ENCODE data around the gene TMEM233. TPM values are rescaled to one million over a fixed set of nuclear protein-coding genes. Genes with fewer than 3 reads are reported as not detected.
A peak's percentile ranks its signal among the peaks of the same experiment; 100 is the strongest.

The TMEM233 gene
- total RNA-seq, result 1 to 10 TPM in 2 of 8 experiments, under 1 TPM in 6; 0.09 to 5.2 (median 0.28) TPM

GRCh38 chr12:119593578-119594398, at the start of gene TMEM233:
TSS of gene TMEM233 (plus strand) at chr12:119593774. CDS start at chr12:119593849, 75 bp downstream.
- Histone ChIP-seq H3K4me3 (peak within 1 kb of the TSS; percentile 28 to 42 (median 33)), H3K4me1 (replicated peaks in 1 of 2) (no peaks in the 10 kb centered on the region), H3K27ac (no peak within 1 kb of the TSS)
- 0 to 4% (median 0%) methylated on average over 1 to 30 of the region's 48 CpGs; no CpG with 5 or more reads in 2 of the 10 experiments for WGBS, 10 experiments
- in situ Hi-C loops (cut with MboI; ENCODE audit: low pct_unique_long_range_greater_than_20kb in 2 of 9, low sequenced_read_pairs in 9 of 9, unreplicated experiment in 9 of 9), result no loop called here
- ATAC-seq (replicated peaks in 6 of 8), result peak; percentile 22 to 79 (median 74)

GRCh38 chr12:119544765-119545625, 48.6 kb upstream of the TMEM233 start:
- Histone ChIP-seq H3K4me1 (replicated peaks in 1 of 2) (peaks cover 0 to 5% of the 10 kb centered on the region in 2 donors), H3K4me3 (no peak overlapping the region), H3K27ac (no peak overlapping the region)
- WGBS, 10 experiments, result 0 to 48% (median 15%) methylated on average over 1 to 6 of the region's 9 CpGs; no CpG with 5 or more reads in 3 of the 10 experiments
- peak; percentile 63 to 87 (median 80) for ATAC-seq (replicated peaks in 6 of 8)
- in situ Hi-C loops (cut with MboI; ENCODE audit: low pct_unique_long_range_greater_than_20kb in 2 of 9, low sequenced_read_pairs in 9 of 9, unreplicated experiment in 9 of 9), result loop anchor here in 4 of 9 experiments (10.0 to 25.0 kb wide), 4 partner anchors 100 to 1158 kb away; partner anchors contain the start of genes SRRM4 (in 1 of the 4) and SUDS3 (in 1 of the 4)

GRCh38 chr12:119546340-119546739, 47.2 kb upstream of the TMEM233 start:
- no peak for ATAC-seq (replicated peaks in 6 of 8)
- no peak overlapping the region for H3K27ac ChIP-seq
- no peak overlapping the region for H3K4me3 ChIP-seq
- in situ Hi-C loops (cut with MboI; ENCODE audit: low pct_unique_long_range_greater_than_20kb in 2 of 9, low sequenced_read_pairs in 9 of 9, unreplicated experiment in 9 of 9), result loop anchor here in 4 of 9 experiments (10.0 to 25.0 kb wide), 4 partner anchors 102 to 1159 kb away; partner anchors contain the start of genes SRRM4 (in 1 of the 4) and SUDS3 (in 1 of the 4)
- H3K4me1 ChIP-seq (replicated peaks in 1 of 2), result peaks cover 0 to 5% of the 10 kb centered on the region in 2 donors

- in situ Hi-C loops (cut with MboI; ENCODE audit: low pct_unique_long_range_greater_than_20kb in 2 of 9, low sequenced_read_pairs in 9 of 9, unreplicated experiment in 9 of 9), result loop anchor here in 4 of 9 experiments (10.0 to 25.0 kb wide), 4 partner anchors 102 to 1160 kb away; partner anchors contain the start of genes SRRM4 (in 1 of the 4) and SUDS3 (in 1 of the 4)
- WGBS, 10 experiments, result 0 to 55% (median 14%) methylated on average over 1 of the region's 1 CpG; no CpG with 5 or more reads in 3 of the 10 experiments
- Histone ChIP-seq H3K4me1 (replicated peaks in 1 of 2) (peaks cover 0 to 5% of the 10 kb centered on the region in 2 donors), H3K27ac (no peak overlapping the region), H3K4me3 (no peak overlapping the region)
- ATAC-seq (replicated peaks in 6 of 8), result peak in 2 of 8 experiments; percentile 62 to 67
Measured at GRCh38 chr12:119547001-119547400, 46.6 kb upstream of the TMEM233 start.

GRCh38 chr12:119556854-119557253, 36.7 kb upstream of the TMEM233 start:
- peak in 2 of 8 experiments; percentile 68 to 80 for ATAC-seq (replicated peaks in 6 of 8)
- in situ Hi-C loops (cut with MboI; ENCODE audit: low pct_unique_long_range_greater_than_20kb in 2 of 9, low sequenced_read_pairs in 9 of 9, unreplicated experiment in 9 of 9), result no loop called here
- no peaks in the 10 kb centered on the region for H3K4me1 ChIP-seq (replicated peaks in 1 of 2)
- H3K4me3 ChIP-seq, result no peak overlapping the region
- H3K27ac ChIP-seq, result no peak overlapping the region
- 0 to 60% (median 44%) methylated on average over 1 of the region's 1 CpG; no CpG with 5 or more reads in 3 of the 10 experiments for WGBS, 10 experiments

- no peak for ATAC-seq (replicated peaks in 6 of 8)
Measured at GRCh38 chr12:119565404-119565803, 28.2 kb upstream of the TMEM233 start.

GRCh38 chr12:119570771-119571170, 22.8 kb upstream of the TMEM233 start:
- H3K27ac ChIP-seq, result no peak overlapping the region
- in situ Hi-C loops (cut with MboI; ENCODE audit: low pct_unique_long_range_greater_than_20kb in 2 of 9, low sequenced_read_pairs in 9 of 9, unreplicated experiment in 9 of 9), result no loop called here
- peak in 2 of 8 experiments; percentile 55 to 78 for ATAC-seq (replicated peaks in 6 of 8)
- no peak overlapping the region for H3K4me3 ChIP-seq
- 0 to 96% (median 63%) methylated on average over 2 to 5 of the region's 6 CpGs; no CpG with 5 or more reads in 2 of the 10 experiments for WGBS, 10 experiments
- no peaks in the 10 kb centered on the region for H3K4me1 ChIP-seq (replicated peaks in 1 of 2)

More at GRCh38 chr12:119565404-119565803, 28.2 kb upstream of the TMEM233 start:
- 80 to 100% (median 87%) methylated on average over 1 to 3 of the region's 3 CpGs; no CpG with 5 or more reads in 6 of the 10 experiments for WGBS, 10 experiments
- H3K27ac ChIP-seq, result no peak overlapping the region
- H3K4me3 ChIP-seq, result no peak overlapping the region
- H3K4me1 ChIP-seq (replicated peaks in 1 of 2), result no peaks in the 10 kb centered on the region
- in situ Hi-C loops (cut with MboI; ENCODE audit: low pct_unique_long_range_greater_than_20kb in 2 of 9, low sequenced_read_pairs in 9 of 9, unreplicated experiment in 9 of 9), result no loop called here

GRCh38 chr12:119573086-119573485, 20.5 kb upstream of the TMEM233 start:
- WGBS, 10 experiments, result 83 to 100% (median 90%) methylated on average over 1 of the region's 1 CpG; no CpG with 5 or more reads in 6 of the 10 experiments
- H3K4me1 ChIP-seq (replicated peaks in 1 of 2), result no peaks in the 10 kb centered on the region
- in situ Hi-C loops (cut with MboI; ENCODE audit: low pct_unique_long_range_greater_than_20kb in 2 of 9, low sequenced_read_pairs in 9 of 9, unreplicated experiment in 9 of 9), result no loop called here
- no peak for ATAC-seq (replicated peaks in 6 of 8)
- no peak overlapping the region for H3K4me3 ChIP-seq
- H3K27ac ChIP-seq, result no peak overlapping the region

GRCh38 chr12:119574255-119574654, 19.3 kb upstream of the TMEM233 start:
- Histone ChIP-seq H3K4me1 (replicated peaks in 1 of 2) (no peaks in the 10 kb centered on the region), H3K4me3 (no peak overlapping the region), H3K27ac (no peak overlapping the region)
- ATAC-seq (replicated peaks in 6 of 8), result no peak
- 11 to 100% (median 50%) methylated on average over 1 of the region's 1 CpG; no CpG with 5 or more reads in 3 of the 10 experiments for WGBS, 10 experiments
- in situ Hi-C loops (cut with MboI; ENCODE audit: low pct_unique_long_range_greater_than_20kb in 2 of 9, low sequenced_read_pairs in 9 of 9, unreplicated experiment in 9 of 9), result no loop called here

GRCh38 chr12:119576118-119576810, 17.3 kb upstream of the TMEM233 start:
- H3K4me1 ChIP-seq (replicated peaks in 1 of 2), result no peaks in the 10 kb centered on the region
- H3K4me3 ChIP-seq, result no peak overlapping the region
- ATAC-seq (replicated peaks in 6 of 8), result peak in 3 of 8 experiments; percentile 32 to 60 (median 43)
- in situ Hi-C loops (cut with MboI; ENCODE audit: low pct_unique_long_range_greater_than_20kb in 2 of 9, low sequenced_read_pairs in 9 of 9, unreplicated experiment in 9 of 9), result no loop called here
- no peak overlapping the region for H3K27ac ChIP-seq
- 0 to 93% (median 64%) methylated on average over 1 to 7 of the region's 8 CpGs for WGBS, 10 experiments

GRCh38 chr12:119576915-119577314, 16.7 kb upstream of the TMEM233 start:
- WGBS, 10 experiments, result 0 to 86% (median 50%) methylated on average over 1 of the region's 1 CpG; no CpG with 5 or more reads in 2 of the 10 experiments

GRCh38 chr12:119578112-119578511, 15.5 kb upstream of the TMEM233 start:
- no peaks in the 10 kb centered on the region for H3K4me1 ChIP-seq (replicated peaks in 1 of 2)

More at GRCh38 chr12:119576915-119577314, 16.7 kb upstream of the TMEM233 start:
- H3K27ac ChIP-seq, result no peak overlapping the region
- H3K4me3 ChIP-seq, result no peak overlapping the region
- in situ Hi-C loops (cut with MboI; ENCODE audit: low pct_unique_long_range_greater_than_20kb in 2 of 9, low sequenced_read_pairs in 9 of 9, unreplicated experiment in 9 of 9), result no loop called here
- ATAC-seq (replicated peaks in 6 of 8), result no peak
- no peaks in the 10 kb centered on the region for H3K4me1 ChIP-seq (replicated peaks in 1 of 2)

More at GRCh38 chr12:119578112-119578511, 15.5 kb upstream of the TMEM233 start:
- WGBS, 10 experiments, result 0 to 100% (median 80%) methylated on average over 1 to 2 of the region's 2 CpGs; no CpG with 5 or more reads in 4 of the 10 experiments
- Histone ChIP-seq H3K4me3 (no peak overlapping the region), H3K27ac (no peak overlapping the region)
- in situ Hi-C loops (cut with MboI; ENCODE audit: low pct_unique_long_range_greater_than_20kb in 2 of 9, low sequenced_read_pairs in 9 of 9, unreplicated experiment in 9 of 9), result no loop called here
- no peak for ATAC-seq (replicated peaks in 6 of 8)

Measured in motor neuron (in vitro differentiated cells).